ENCODE results near the gene SH2D2A. TPM values are rescaled to one million over a fixed set of nuclear protein-coding genes. Genes with fewer than 3 reads are reported as not detected.

Gene SH2D2A
- polyA plus RNA-seq, 1 donor from 2014 or later = not detected

- Histone ChIP-seq H3K9me3 (ENCODE audit: low read length) (no peaks in the 10 kb centered on the region), H2AFZ (ENCODE audit: low read depth, low read length) (no peak overlapping the region), H3K9me2 (ENCODE audit: insufficient read depth, low read length) (no peaks in the 10 kb centered on the region), H3K79me2 (replicated peaks; ENCODE audit: insufficient read depth, low read length) (no peaks in the 10 kb centered on the region), H3K36me3 (ENCODE audit: insufficient read depth, low read length) (no peaks in the 10 kb centered on the region), H3K27ac (ENCODE audit: low read length) (no peak overlapping the region), H3K4me2 (ENCODE audit: low read length) (no peak overlapping the region), H3F3A (ENCODE audit: insufficient read depth, low read length, poor library complexity, severe bottlenecking) (no peaks in the 10 kb centered on the region), H4K20me1 (ENCODE audit: insufficient read depth) (no peaks in the 10 kb centered on the region), H3K9ac (ENCODE audit: low read length) (no peak overlapping the region), H3K4me3 (ENCODE audit: low read length) (no peak overlapping the region), H3K27me3 (ENCODE audit: insufficient read depth, low read depth, low read length) (peaks cover 10% of the 10 kb centered on the region)
- TF ChIP-seq SMC3 (conservative IDR thresholded peaks at IDR 0.05; ENCODE audit: poor library complexity) = no peak
Measured at GRCh38 chr1:156809281-156809680, 7.4 kb downstream of the SH2D2A start.

GRCh38 chr1:156808186-156809030 is 8.2 kb downstream of the SH2D2A start:
- H3K4me2 ChIP-seq (ENCODE audit: low read length) = no peak overlapping the region
- H3K9me2 ChIP-seq (ENCODE audit: insufficient read depth, low read length) = no peaks in the 10 kb centered on the region
- H3F3A ChIP-seq (ENCODE audit: insufficient read depth, low read length, poor library complexity, severe bottlenecking) = no peaks in the 10 kb centered on the region
- no peak for TF ChIP-seq MXI1 (conservative IDR thresholded peaks at IDR 0.05; ENCODE audit: poor library complexity, severe bottlenecking)
- H3K79me2 ChIP-seq (replicated peaks; ENCODE audit: insufficient read depth, low read length) = no peaks in the 10 kb centered on the region
- no peaks in the 10 kb centered on the region for H3K36me3 ChIP-seq (ENCODE audit: insufficient read depth, low read length)
- no peak overlapping the region for H2AFZ ChIP-seq (ENCODE audit: low read depth, low read length)
- no peak overlapping the region for H3K27ac ChIP-seq (ENCODE audit: low read length)
- H3K9ac ChIP-seq (ENCODE audit: low read length) = no peak overlapping the region
- no peaks in the 10 kb centered on the region for H4K20me1 ChIP-seq (ENCODE audit: insufficient read depth)
- no peak overlapping the region for H3K4me3 ChIP-seq (ENCODE audit: low read length)
- no peaks in the 10 kb centered on the region for H3K9me3 ChIP-seq (ENCODE audit: low read length)
- peaks cover 2% of the 10 kb centered on the region for H3K27me3 ChIP-seq (ENCODE audit: insufficient read depth, low read depth, low read length)

DNA sequence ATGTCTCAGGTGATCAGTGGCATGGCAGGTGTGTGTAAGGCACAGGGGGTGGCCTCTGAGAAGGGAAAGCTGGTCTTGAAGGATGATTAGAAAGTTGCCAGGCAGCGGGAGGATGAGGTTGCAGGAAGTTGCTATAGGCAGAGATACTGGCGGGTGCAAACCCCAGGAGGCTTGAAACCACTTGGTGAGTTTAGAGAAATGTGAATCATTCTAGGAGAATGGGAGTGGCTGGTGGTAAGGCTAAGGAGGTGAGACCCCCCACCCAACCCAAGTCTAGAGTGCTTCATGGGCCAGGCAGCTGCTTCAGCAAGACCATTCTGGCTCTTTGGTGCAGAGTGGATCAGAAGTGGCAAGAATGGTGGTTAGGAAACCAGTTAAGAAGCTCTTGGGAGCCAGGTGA is 9.0 kb downstream of the SH2D2A start:
- H3K36me3 ChIP-seq (ENCODE audit: insufficient read depth, low read length) = no peaks in the 10 kb centered on the region
- no peaks in the 10 kb centered on the region for H3K79me2 ChIP-seq (replicated peaks; ENCODE audit: insufficient read depth, low read length)
- TF ChIP-seq EP300 (conservative IDR thresholded peaks at IDR 0.05; ENCODE audit: poor library complexity, severe bottlenecking) = no peak
- H2AFZ ChIP-seq (ENCODE audit: low read depth, low read length) = no peak overlapping the region
- H3K27me3 ChIP-seq (ENCODE audit: insufficient read depth, low read depth, low read length) = no peaks in the 10 kb centered on the region
- H3K4me3 ChIP-seq (ENCODE audit: low read length) = no peak overlapping the region
- H3F3A ChIP-seq (ENCODE audit: insufficient read depth, low read length, poor library complexity, severe bottlenecking) = no peaks in the 10 kb centered on the region
- H3K9me2 ChIP-seq (ENCODE audit: insufficient read depth, low read length) = no peaks in the 10 kb centered on the region
- no peaks in the 10 kb centered on the region for H4K20me1 ChIP-seq (ENCODE audit: insufficient read depth)
- H3K4me2 ChIP-seq (ENCODE audit: low read length) = no peak overlapping the region
- H3K9me3 ChIP-seq (ENCODE audit: low read length) = no peaks in the 10 kb centered on the region
- H3K9ac ChIP-seq (ENCODE audit: low read length) = no peak overlapping the region
- no peak overlapping the region for H3K27ac ChIP-seq (ENCODE audit: low read length)

DNA sequence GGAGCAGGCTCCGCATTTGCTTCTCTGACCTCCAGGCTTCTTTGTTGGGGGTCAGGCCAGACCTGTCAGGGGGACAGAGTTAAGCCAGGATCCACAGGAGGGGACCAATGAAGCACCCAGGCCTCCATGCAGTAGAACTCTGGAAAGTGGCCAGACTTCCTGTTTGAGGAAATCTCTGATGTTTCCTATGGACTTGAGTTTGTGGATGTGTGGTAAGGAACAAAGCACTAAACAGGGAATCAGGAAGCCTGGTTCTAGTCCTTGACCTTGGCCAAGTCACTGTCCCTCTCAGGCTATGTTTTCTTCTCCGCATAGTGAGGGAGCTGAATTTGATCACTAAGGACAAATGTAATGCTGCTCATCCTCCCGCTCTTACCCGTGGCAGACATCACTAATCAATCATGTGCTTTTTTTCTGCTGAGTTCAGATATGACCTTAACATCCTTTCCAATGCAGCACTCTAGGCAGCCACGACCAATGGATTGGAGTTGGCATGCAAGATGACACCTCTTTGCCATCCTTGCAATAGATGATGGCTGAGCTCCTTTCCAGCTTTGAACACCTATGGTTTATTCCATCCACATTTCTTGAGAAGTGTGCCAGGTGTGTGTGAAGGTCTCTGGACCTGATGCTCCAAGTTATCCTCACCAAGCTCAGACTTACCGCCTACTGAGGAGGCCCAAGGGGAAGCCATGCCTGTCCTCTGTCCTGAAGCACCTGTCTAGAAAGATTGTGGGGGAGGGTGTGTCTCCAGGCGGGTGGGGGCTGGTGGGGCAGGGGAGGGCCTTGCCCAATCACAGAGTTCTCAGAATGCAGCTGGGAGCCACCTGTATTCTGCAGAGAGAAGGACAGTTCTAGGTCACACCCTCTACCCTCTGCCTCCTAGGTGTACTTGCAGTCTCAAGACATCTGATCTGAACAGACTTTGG is 9.9 kb downstream of the SH2D2A start:
- H3K9ac ChIP-seq (ENCODE audit: low read length) = no peak overlapping the region
- no peak for TF ChIP-seq CTCF (IDR thresholded peaks at IDR 0.05; ENCODE audit: poor library complexity, severe bottlenecking)
- TF ChIP-seq EP300 (conservative IDR thresholded peaks at IDR 0.05; ENCODE audit: poor library complexity, severe bottlenecking) = no peak
- TF ChIP-seq POLR2AphosphoS5 (IDR thresholded peaks at IDR 0.05) = no peak
- no peak for TF ChIP-seq TAF1 (IDR thresholded peaks at IDR 0.05; ENCODE audit: low read depth)
- no peak for TF ChIP-seq MXI1 (conservative IDR thresholded peaks at IDR 0.05; ENCODE audit: poor library complexity, severe bottlenecking)
- TF ChIP-seq RAD21 (conservative IDR thresholded peaks at IDR 0.05) = no peak
- no peak for TF ChIP-seq SMC3 (conservative IDR thresholded peaks at IDR 0.05; ENCODE audit: poor library complexity)
- TF ChIP-seq, protein P1, sequence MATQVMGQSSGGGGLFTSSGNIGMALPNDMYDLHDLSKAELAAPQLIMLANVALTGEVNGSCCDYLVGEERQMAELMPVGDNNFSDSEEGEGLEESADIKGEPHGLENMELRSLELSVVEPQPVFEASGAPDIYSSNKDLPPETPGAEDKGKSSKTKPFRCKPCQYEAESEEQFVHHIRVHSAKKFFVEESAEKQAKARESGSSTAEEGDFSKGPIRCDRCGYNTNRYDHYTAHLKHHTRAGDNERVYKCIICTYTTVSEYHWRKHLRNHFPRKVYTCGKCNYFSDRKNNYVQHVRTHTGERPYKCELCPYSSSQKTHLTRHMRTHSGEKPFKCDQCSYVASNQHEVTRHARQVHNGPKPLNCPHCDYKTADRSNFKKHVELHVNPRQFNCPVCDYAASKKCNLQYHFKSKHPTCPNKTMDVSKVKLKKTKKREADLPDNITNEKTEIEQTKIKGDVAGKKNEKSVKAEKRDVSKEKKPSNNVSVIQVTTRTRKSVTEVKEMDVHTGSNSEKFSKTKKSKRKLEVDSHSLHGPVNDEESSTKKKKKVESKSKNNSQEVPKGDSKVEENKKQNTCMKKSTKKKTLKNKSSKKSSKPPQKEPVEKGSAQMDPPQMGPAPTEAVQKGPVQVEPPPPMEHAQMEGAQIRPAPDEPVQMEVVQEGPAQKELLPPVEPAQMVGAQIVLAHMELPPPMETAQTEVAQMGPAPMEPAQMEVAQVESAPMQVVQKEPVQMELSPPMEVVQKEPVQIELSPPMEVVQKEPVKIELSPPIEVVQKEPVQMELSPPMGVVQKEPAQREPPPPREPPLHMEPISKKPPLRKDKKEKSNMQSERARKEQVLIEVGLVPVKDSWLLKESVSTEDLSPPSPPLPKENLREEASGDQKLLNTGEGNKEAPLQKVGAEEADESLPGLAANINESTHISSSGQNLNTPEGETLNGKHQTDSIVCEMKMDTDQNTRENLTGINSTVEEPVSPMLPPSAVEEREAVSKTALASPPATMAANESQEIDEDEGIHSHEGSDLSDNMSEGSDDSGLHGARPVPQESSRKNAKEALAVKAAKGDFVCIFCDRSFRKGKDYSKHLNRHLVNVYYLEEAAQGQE (IDR thresholded peaks at IDR 0.05; ENCODE audit: borderline replicate concordance) = no peak
- TF ChIP-seq EZH2 (IDR thresholded peaks at IDR 0.05; ENCODE audit: borderline replicate concordance, insufficient read depth, low read length, poor library complexity, severe bottlenecking) = no peak
- no peaks in the 10 kb centered on the region for H4K20me1 ChIP-seq (ENCODE audit: insufficient read depth)
- no peak overlapping the region for H3K4me3 ChIP-seq (ENCODE audit: low read length)
- no peaks in the 10 kb centered on the region for H3K9me2 ChIP-seq (ENCODE audit: insufficient read depth, low read length)
- H3K79me2 ChIP-seq (replicated peaks; ENCODE audit: insufficient read depth, low read length) = no peaks in the 10 kb centered on the region
- no peaks in the 10 kb centered on the region for H3K36me3 ChIP-seq (ENCODE audit: insufficient read depth, low read length)
- H3K9me3 ChIP-seq (ENCODE audit: low read length) = no peaks in the 10 kb centered on the region
- H3K4me2 ChIP-seq (ENCODE audit: low read length) = no peak overlapping the region
- no peaks in the 10 kb centered on the region for H3K27me3 ChIP-seq (ENCODE audit: insufficient read depth, low read depth, low read length)
- no peaks in the 10 kb centered on the region for H3F3A ChIP-seq (ENCODE audit: insufficient read depth, low read length, poor library complexity, severe bottlenecking)
- no peak overlapping the region for H3K27ac ChIP-seq (ENCODE audit: low read length)
- no peak overlapping the region for H2AFZ ChIP-seq (ENCODE audit: low read depth, low read length)
